MM.1S (cell line): ENCODE measurements around the gene IL12RB1.

Experiments used
- EZH2 ChIP-seq: fragments of 300-600 bp; sonication (generic); optimal IDR thresholded peaks from 2 replicates; pipeline ENCODE3; 2017; ENCODE audit warnings: low read depth, mild to moderate bottlenecking, antibody characterized with exemption, low read length, mixed read lengths
- TF ChIP-seq, protein P1 (sequence below): fragments of 300-600 bp; sonication (generic); IDR thresholded peaks from 2 replicates; pipeline ENCODE4 v1.5.1; 2016; ENCODE audit warnings: antibody characterized with exemption, low read length, mixed read lengths

DNA sequence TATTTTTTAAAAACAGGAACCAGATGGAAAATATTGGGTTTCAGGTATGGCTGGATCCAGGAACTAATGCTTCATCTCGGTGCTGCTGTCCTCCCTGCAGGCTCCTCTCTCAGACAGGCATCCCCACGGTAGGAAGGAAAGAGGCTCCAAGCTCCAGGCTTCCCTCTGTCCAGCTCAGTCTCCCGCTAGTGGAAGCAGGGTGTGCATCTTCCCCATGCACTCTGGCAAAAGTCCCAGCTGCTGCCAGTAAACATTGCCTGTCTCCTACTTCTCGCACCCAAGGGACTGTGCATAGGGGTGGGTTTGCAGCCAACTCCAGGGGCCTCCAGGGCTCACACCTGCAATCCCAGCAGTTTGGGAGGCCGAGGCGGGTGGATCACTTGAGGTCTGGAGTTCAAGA, 29.2 kb downstream of the IL12RB1 start:
- TF ChIP-seq, protein P1, sequence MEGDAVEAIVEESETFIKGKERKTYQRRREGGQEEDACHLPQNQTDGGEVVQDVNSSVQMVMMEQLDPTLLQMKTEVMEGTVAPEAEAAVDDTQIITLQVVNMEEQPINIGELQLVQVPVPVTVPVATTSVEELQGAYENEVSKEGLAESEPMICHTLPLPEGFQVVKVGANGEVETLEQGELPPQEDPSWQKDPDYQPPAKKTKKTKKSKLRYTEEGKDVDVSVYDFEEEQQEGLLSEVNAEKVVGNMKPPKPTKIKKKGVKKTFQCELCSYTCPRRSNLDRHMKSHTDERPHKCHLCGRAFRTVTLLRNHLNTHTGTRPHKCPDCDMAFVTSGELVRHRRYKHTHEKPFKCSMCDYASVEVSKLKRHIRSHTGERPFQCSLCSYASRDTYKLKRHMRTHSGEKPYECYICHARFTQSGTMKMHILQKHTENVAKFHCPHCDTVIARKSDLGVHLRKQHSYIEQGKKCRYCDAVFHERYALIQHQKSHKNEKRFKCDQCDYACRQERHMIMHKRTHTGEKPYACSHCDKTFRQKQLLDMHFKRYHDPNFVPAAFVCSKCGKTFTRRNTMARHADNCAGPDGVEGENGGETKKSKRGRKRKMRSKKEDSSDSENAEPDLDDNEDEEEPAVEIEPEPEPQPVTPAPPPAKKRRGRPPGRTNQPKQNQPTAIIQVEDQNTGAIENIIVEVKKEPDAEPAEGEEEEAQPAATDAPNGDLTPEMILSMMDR, result no peak
- no peak for TF ChIP-seq EZH2
